Cardiac septum (tissue), 1 donor: Measurements from ENCODE around the gene GADL1. TPM values are rescaled to one million over a fixed set of nuclear protein-coding genes. Genes with fewer than 3 reads are reported as not detected.

ENCODE experiments used
- DNase-seq: peaks from one replicate; pipeline ENCODE4 v3.0.0-alpha.2; 2020; ENCODE audit warnings: low spot score
- intact Hi-C: fragments of 100-400 bp; cut with DNase I; formaldehyde crosslinking; loops from one replicate; pipeline ENCODE4 v1.14.0; 2022
- total RNA-seq: library from RNA; stranded (reverse); fragmentation: NEBNext Ultra II Directional; extraction: Animal tissue kit (Norgen Biotek cat#: 25700); gene quantifications from one replicate; pipeline ENCODE4 v1.2.1, GENCODE V29; 2021
- donor health status: DM: no; HTN: no; CAD: no.

GADL1 gene
- total RNA-seq, 1 donor from 2014 or later: 0.62 TPM

GRCh38 chr3:30827080-30827479 is 67.4 kb downstream of the GADL1 start:
- no peak for DNase-seq
- intact Hi-C loops: loop anchor here (2.0 kb wide), 1 partner anchor 16 kb away; no protein-coding TSS in a partner anchor

GRCh38 chr3:30826531-30826942 is 67.9 kb downstream of the GADL1 start:
- intact Hi-C loops: loop anchor here (2.0 kb wide), 1 partner anchor 16 kb away; no protein-coding TSS in a partner anchor
- DNase-seq: no peak

- intact Hi-C loops: no loop called here
- no peak for DNase-seq
Observed at GRCh38 chr3:30819067-30819798, 75.2 kb downstream of the GADL1 start.

GRCh38 chr3:30813734-30814133 is 80.7 kb downstream of the GADL1 start:
- intact Hi-C loops: loop anchor here (5.0 kb wide), 1 partner anchor 49 kb away; no protein-coding TSS in a partner anchor
- DNase-seq: no peak

GRCh38 chr3:30811151-30811795 is 83.2 kb downstream of the GADL1 start:
- DNase-seq: no peak

GRCh38 chr3:30810625-30811024 is 83.8 kb downstream of the GADL1 start:
- intact Hi-C loops: loop anchor here (2.0 to 5.0 kb wide), 2 partner anchors 16 to 52 kb away; no protein-coding TSS in a partner anchor

More at GRCh38 chr3:30811151-30811795, 83.2 kb downstream of the GADL1 start:
- intact Hi-C loops: loop anchor here (2.0 to 5.0 kb wide), 2 partner anchors 16 to 51 kb away; no protein-coding TSS in a partner anchor

GRCh38 chr3:30805695-30806094 is 88.8 kb downstream of the GADL1 start:
- no peak for DNase-seq
- intact Hi-C loops: no loop called here

More at GRCh38 chr3:30810625-30811024, 83.8 kb downstream of the GADL1 start:
- no peak for DNase-seq

- DNase-seq: no peak
- intact Hi-C loops: no loop called here
Observed at GRCh38 chr3:30804984-30805383, 89.5 kb downstream of the GADL1 start.

- intact Hi-C loops: no loop called here
- DNase-seq: no peak
Observed at GRCh38 chr3:30795176-30795575, 99.3 kb downstream of the GADL1 start.

- DNase-seq: no peak
- intact Hi-C loops: no loop called here
Observed at GRCh38 chr3:30793740-30794139, 100.7 kb downstream of the GADL1 start.

- intact Hi-C loops: no loop called here
Observed at GRCh38 chr3:30790150-30790549, 104.3 kb downstream of the GADL1 start.

GRCh38 chr3:30786365-30786764 is 108.1 kb downstream of the GADL1 start:
- intact Hi-C loops: loop anchor here (10.0 kb wide), 1 partner anchor 108 kb away; the partner anchor contains the start of gene GADL1
- no peak for DNase-seq

More at GRCh38 chr3:30790150-30790549, 104.3 kb downstream of the GADL1 start:
- DNase-seq: no peak

GRCh38 chr3:30779686-30780287 is 114.7 kb downstream of the GADL1 start:
- intact Hi-C loops: loop anchor here (5.0 to 10.0 kb wide), 4 partner anchors 115 to 985 kb away; partner anchors contain the start of gene GADL1
- no peak for DNase-seq

GRCh38 chr3:30778933-30779332 is 115.5 kb downstream of the GADL1 start:
- DNase-seq: no peak
- intact Hi-C loops: loop anchor here (5.0 to 10.0 kb wide), 2 partner anchors 233 to 986 kb away; no protein-coding TSS in a partner anchor

- no peak for DNase-seq
- intact Hi-C loops: loop anchor here (5.0 to 10.0 kb wide), 2 partner anchors 235 to 987 kb away; no protein-coding TSS in a partner anchor
Observed at GRCh38 chr3:30777426-30778113, 116.9 kb downstream of the GADL1 start.

- intact Hi-C loops: loop anchor here (5.0 to 10.0 kb wide), 2 partner anchors 236 to 988 kb away; no protein-coding TSS in a partner anchor
- no peak for DNase-seq
Observed at GRCh38 chr3:30776186-30776815, 118.2 kb downstream of the GADL1 start.

- DNase-seq: no peak
- intact Hi-C loops: loop anchor here (5.0 to 10.0 kb wide), 2 partner anchors 237 to 990 kb away; no protein-coding TSS in a partner anchor
Observed at GRCh38 chr3:30775040-30775439, 119.4 kb downstream of the GADL1 start.

GRCh38 chr3:30774062-30774461 is 120.4 kb downstream of the GADL1 start:
- intact Hi-C loops: loop anchor here (10.0 kb wide), 1 partner anchor 991 kb away; no protein-coding TSS in a partner anchor
- DNase-seq: no peak
